ENCODE data around the gene PPP1R16B.

DNA sequence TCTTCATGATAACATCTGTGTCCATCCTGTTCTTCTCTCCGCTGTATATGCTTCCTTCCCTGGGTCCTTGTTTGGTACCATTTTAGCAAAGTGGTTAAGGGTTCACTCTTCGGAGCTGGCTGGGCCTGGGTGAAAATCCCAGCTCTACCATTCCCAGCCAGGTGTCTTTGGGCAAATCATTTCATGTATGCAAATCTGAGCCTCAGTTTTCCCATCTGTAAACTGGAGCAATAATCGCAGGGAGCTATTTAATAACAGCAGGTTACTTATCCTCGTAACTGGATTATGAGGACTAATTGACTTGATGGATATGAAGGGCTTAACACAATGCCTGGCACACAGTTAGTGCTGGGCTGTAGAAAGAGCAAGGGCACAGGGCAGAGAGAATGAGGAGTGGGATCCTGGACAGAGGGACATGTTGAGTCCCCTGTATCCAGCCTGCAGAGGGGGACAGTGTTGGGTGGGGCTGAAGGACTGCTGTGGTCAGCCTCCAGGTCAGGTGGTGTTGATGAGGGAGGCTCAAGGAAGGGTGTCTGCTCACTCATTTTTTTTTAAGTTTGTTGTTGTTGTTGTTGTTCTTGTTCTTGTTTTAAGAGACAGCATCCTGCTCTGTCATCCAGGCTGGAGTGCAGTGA, 76.4 kb downstream of the PPP1R16B start:
- TF ChIP-seq, protein P1, sequence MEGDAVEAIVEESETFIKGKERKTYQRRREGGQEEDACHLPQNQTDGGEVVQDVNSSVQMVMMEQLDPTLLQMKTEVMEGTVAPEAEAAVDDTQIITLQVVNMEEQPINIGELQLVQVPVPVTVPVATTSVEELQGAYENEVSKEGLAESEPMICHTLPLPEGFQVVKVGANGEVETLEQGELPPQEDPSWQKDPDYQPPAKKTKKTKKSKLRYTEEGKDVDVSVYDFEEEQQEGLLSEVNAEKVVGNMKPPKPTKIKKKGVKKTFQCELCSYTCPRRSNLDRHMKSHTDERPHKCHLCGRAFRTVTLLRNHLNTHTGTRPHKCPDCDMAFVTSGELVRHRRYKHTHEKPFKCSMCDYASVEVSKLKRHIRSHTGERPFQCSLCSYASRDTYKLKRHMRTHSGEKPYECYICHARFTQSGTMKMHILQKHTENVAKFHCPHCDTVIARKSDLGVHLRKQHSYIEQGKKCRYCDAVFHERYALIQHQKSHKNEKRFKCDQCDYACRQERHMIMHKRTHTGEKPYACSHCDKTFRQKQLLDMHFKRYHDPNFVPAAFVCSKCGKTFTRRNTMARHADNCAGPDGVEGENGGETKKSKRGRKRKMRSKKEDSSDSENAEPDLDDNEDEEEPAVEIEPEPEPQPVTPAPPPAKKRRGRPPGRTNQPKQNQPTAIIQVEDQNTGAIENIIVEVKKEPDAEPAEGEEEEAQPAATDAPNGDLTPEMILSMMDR (IDR thresholded peaks at IDR 0.05; ENCODE audit: insufficient read depth, low read length, poor library complexity, severe bottlenecking), result no peak
- no peak for TF ChIP-seq EZH2phosphoT487 (conservative IDR thresholded peaks at IDR 0.05; ENCODE audit: low read length)

Measured in SU-DHL-6 (cell line).